GM12873 (cell line): ENCODE measurements around the gene ADCK1.

ENCODE experiments used
- CTCF ChIP-seq: IDR thresholded peaks from 2 replicates; pipeline ENCODE4 v1.5.1; 2012; ENCODE audit warnings: low read depth, mild to moderate bottlenecking, moderate library complexity, low read length, control low read depth; ENCODE audit not compliant: insufficient read depth; ENCODE audit errors: missing control alignments

ADCK1 gene

GRCh38 chr14:77882098-77882497 is 82.2 kb downstream of the ADCK1 start:
- TF ChIP-seq CTCF = no peak

- TF ChIP-seq CTCF = no peak
Measured at GRCh38 chr14:77882636-77883035, 82.7 kb downstream of the ADCK1 start.

GRCh38 chr14:77883131-77883846 is 83.4 kb downstream of the ADCK1 start:
- no peak for TF ChIP-seq CTCF

- no peak for TF ChIP-seq CTCF
Measured at GRCh38 chr14:77883847-77884238, 83.9 kb downstream of the ADCK1 start.

- no peak for TF ChIP-seq CTCF
Measured at GRCh38 chr14:77885367-77885766, 85.5 kb downstream of the ADCK1 start.

- no peak for TF ChIP-seq CTCF
Measured at GRCh38 chr14:77886010-77886409, 86.1 kb downstream of the ADCK1 start.

GRCh38 chr14:77889971-77890442 is 90.1 kb downstream of the ADCK1 start:
- TF ChIP-seq CTCF = no peak
